HG02798 (cell line): Measurements from ENCODE around the gene KCNJ5.
"Not testable (repeated sequence)": the region's sequence is repeated elsewhere in the genome, so short reads cannot be mapped to it uniquely, and the experiment has no call there.

Source experiments
- ATAC-seq: cut with Tn5 transposase; IDR thresholded peaks from one replicate; pipeline ENCODE4 v1.9.1; 2021; ENCODE audit warnings: mild to moderate bottlenecking; ENCODE audit not compliant: unreplicated experiment, poor library complexity

Gene KCNJ5

GRCh38 chr11:128909438-128910125 is 18.4 kb downstream of the KCNJ5 start:
- ATAC-seq: no peak

GRCh38 chr11:128910576-128910975 is 19.4 kb downstream of the KCNJ5 start:
- no peak for ATAC-seq

GRCh38 chr11:128911239-128911638 is 20.1 kb downstream of the KCNJ5 start:
- no peak for ATAC-seq

- ATAC-seq: no peak
These were observed 20.5 kb downstream of the KCNJ5 start for GRCh38 chr11:128911701-128912100.

- no peak for ATAC-seq
These were observed 22.6 kb downstream of the KCNJ5 start for GRCh38 chr11:128913806-128914205.

- ATAC-seq: no peak
These were observed 23.3 kb downstream of the KCNJ5 start for GRCh38 chr11:128914216-128915148.

GRCh38 chr11:128915149-128915521 is 24.0 kb downstream of the KCNJ5 start:
- no peak for ATAC-seq

- ATAC-seq: no peak
These were observed 24.9 kb downstream of the KCNJ5 start for GRCh38 chr11:128916037-128916572.

- ATAC-seq: no peak
These were observed 25.5 kb downstream of the KCNJ5 start for GRCh38 chr11:128916681-128917080.

- no peak for ATAC-seq
These were observed 26.1 kb downstream of the KCNJ5 start for GRCh38 chr11:128917144-128917724.

- ATAC-seq: no peak
These were observed 28.1 kb downstream of the KCNJ5 start for GRCh38 chr11:128919216-128919615.

- not testable (repeated sequence) for ATAC-seq
These were observed 28.5 kb downstream of the KCNJ5 start for GRCh38 chr11:128919635-128920034.

- ATAC-seq: no peak
These were observed 29.5 kb downstream of the KCNJ5 start for GRCh38 chr11:128920666-128921065.

GRCh38 chr11:128921793-128922192 is 30.6 kb downstream of the KCNJ5 start:
- no peak for ATAC-seq

- ATAC-seq: no peak
These were observed 32.9 kb downstream of the KCNJ5 start for GRCh38 chr11:128924104-128924503.

- no peak for ATAC-seq
These were observed 33.5 kb downstream of the KCNJ5 start for GRCh38 chr11:128924510-128925249.

- ATAC-seq: no peak
These were observed 34.1 kb downstream of the KCNJ5 start for GRCh38 chr11:128925250-128925600.

GRCh38 chr11:128926000-128926399 is 34.8 kb downstream of the KCNJ5 start:
- ATAC-seq: no peak

GRCh38 chr11:128926437-128927107 is 35.4 kb downstream of the KCNJ5 start:
- no peak for ATAC-seq

GRCh38 chr11:128927108-128927461 is 35.9 kb downstream of the KCNJ5 start:
- no peak for ATAC-seq
